Choroid plexus epithelial cell (primary cell): ENCODE measurements around the gene BEST3.
A peak's percentile ranks its signal among the peaks of the same experiment; 100 is the strongest.

ENCODE experiments used
- DNase-seq: peaks from one replicate; pipeline ENCODE4 v3.0.0-alpha.2; 2010; ENCODE audit warnings: low read depth
- H3K4me3 ChIP-seq: 2 replicates; pipeline ENCODE4 v1.5.1; 2011; ENCODE audit warnings: low read depth, mild to moderate bottlenecking, control low read depth, low read length, moderate library complexity
- TF ChIP-seq, protein P1 (sequence below): conservative IDR thresholded peaks from 2 replicates; pipeline ENCODE4 v1.5.1; 2011; ENCODE audit warnings: low read depth, mild to moderate bottlenecking, control low read depth, inconsistent platforms, low read length, moderate library complexity

BEST3 gene

DNA sequence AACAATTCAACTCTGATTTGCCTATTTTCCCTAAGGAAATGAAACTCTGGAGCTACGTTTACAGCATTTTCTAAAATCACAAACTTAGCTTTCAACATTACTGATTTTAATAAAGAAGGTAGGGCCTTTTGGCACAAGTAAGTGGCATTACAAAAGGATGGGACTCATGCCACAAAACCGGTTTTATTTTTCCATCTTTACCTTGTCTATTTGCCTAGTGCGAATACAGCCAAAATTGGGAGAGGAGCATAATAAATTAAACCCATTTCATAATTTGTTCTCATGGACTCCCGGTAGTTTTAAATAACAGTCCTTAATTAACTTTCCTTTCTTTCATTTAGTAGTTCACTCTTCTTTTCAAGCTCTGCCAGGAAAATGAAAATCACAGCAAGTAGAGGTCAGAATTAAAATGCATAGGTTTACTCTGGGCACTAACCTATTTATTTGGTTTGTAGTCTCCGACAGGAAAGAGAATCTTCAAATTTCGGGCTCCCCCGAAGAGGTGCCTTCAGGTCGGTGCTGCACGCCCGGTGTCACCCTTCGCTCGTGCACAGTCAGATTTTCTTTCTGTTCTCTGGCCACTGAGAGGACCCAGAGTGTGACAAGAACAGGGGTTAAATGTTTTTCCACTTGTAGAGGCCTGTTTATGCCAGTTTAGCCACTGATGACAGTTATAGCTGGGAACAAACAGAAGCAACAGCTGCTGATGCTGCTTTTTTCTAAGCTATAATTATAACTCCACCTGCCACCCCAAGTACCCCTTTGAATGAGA is at the start of gene BEST3:
Gene BEST3, minus strand, starts transcription at position 535 of the 772 bp plus-strand sequence. CDS start 1,505 bp downstream, outside the sequence.
- no peak for DNase-seq
- TF ChIP-seq, protein P1, sequence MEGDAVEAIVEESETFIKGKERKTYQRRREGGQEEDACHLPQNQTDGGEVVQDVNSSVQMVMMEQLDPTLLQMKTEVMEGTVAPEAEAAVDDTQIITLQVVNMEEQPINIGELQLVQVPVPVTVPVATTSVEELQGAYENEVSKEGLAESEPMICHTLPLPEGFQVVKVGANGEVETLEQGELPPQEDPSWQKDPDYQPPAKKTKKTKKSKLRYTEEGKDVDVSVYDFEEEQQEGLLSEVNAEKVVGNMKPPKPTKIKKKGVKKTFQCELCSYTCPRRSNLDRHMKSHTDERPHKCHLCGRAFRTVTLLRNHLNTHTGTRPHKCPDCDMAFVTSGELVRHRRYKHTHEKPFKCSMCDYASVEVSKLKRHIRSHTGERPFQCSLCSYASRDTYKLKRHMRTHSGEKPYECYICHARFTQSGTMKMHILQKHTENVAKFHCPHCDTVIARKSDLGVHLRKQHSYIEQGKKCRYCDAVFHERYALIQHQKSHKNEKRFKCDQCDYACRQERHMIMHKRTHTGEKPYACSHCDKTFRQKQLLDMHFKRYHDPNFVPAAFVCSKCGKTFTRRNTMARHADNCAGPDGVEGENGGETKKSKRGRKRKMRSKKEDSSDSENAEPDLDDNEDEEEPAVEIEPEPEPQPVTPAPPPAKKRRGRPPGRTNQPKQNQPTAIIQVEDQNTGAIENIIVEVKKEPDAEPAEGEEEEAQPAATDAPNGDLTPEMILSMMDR, result no peak
- H3K4me3 ChIP-seq, result no peak within 1 kb of the TSS

GRCh38 chr12:69744109-69744508 is 45.0 kb upstream of the BEST3 start:
- no peak for DNase-seq
- no peak overlapping the region for H3K4me3 ChIP-seq
- TF ChIP-seq, protein P1, result no peak

- DNase-seq, result peak; percentile 60
- TF ChIP-seq, protein P1, result no peak
- H3K4me3 ChIP-seq, result peak overlapping the region; percentile 74
Observed at GRCh38 chr12:69739287-69740191, 40.4 kb upstream of the BEST3 start.

DNA sequence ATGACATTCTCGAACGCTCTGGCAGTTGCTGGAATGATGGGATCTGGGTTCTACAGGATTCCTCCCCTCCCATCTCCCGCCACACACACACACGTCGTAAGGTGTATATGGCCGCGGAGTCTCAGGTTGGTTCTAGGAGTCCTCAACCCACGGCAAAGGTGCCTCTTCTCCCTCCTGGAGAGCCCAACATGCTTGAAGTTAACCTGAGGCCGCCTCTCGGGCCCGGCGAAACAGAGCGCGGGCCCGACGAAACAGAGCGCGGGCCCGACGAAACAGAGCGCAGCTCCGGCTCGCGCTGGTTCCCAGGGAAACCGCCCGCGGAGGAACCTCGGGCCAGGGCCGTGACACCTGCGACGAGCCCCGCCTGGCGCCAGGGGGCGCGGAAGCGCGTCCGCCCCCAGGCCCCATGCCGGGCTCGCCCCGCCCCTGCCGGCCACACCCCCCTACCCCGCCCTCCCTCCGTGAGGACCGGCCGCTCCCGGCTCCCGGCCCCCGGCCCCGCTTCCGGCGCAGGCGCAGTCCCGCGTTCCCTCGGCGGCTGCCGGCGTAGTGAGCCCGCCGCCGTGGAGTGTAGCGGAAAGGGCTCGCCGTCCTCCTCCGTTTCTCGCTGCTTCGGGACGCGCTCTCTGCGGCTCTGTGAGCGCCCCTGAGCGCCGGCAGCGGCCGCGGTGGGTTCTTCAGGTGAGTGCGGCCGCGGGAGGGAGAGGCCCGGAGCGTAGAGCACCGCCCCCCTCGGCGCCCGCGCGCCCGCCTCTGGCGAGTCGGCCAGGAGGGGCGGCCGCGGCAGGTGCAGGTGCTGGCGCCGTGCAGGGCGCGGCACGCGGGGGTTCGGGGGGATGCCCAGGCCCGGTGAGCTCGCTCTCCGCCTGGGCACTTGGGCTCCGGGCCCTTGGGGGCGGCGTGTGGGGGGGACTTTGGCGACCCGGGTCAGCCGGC is 39.5 kb upstream of the BEST3 start, which contains the start of gene RAB3IP:
Gene RAB3IP, plus strand, starts transcription at position 510 of the 936 bp plus-strand sequence. CDS start 16,549 bp downstream, outside the sequence.
- peak; percentile 81 for DNase-seq
- TF ChIP-seq, protein P1, result peak; percentile 33
- peak within 1 kb of the TSS; percentile 74 for H3K4me3 ChIP-seq

DNA sequence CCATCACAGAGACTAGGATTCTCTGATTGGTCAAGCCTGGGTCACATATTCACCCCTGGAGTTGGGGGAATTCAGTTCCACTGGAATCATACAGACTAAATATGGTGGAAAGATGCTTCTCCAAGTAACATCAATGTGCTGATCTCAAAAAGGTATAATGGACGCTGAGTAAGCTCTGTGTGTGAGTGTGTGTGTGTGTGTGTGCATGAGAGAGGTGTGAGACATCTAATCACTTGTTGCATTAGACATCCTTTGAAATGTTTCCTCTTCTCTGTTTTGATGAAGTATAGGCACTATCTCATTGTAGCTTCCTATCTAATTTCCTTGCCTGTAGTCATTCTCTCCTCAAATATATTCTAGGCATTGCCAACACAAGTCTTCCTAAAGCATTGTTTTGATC is 34.5 kb upstream of the BEST3 start:
- H3K4me3 ChIP-seq, result no peak overlapping the region
- no peak for DNase-seq
- TF ChIP-seq, protein P1, result no peak

GRCh38 chr12:69732088-69732487 is 33.0 kb upstream of the BEST3 start:
- peak; percentile 52 for DNase-seq
- no peak overlapping the region for H3K4me3 ChIP-seq
- TF ChIP-seq, protein P1, result no peak
